Measurements from ENCODE around the gene CFAP54.

The CFAP54 gene

DNA sequence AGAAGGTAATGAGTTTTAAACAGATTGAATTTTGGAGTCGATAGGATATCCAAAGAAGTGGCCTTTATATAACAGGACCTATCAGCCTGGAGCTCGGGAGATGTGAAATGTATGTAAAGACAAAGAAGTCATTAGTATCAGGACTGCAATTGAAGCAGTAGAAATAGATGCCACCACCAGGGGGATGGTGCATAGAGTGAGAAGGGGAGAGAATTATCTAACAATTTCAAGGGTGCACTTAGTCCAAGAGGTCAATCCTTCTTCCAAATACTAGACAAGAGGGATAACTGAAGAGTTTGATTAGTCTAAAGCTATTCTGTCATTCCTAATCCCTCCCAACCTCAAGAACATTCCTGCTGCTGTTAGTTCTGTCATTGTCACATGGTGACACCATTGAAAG lies 127.8 kb downstream of the CFAP54 start:
- no peak for ATAC-seq
- no peak for TF ChIP-seq GLIS3 (CRISPR knock-in tag; IDR thresholded peaks at IDR 0.05)
- no peak for TF ChIP-seq TCF4 (CRISPR knock-in tag; IDR thresholded peaks at IDR 0.05; ENCODE audit: borderline replicate concordance)
- no peak for TF ChIP-seq ZNF70 (CRISPR knock-in tag; IDR thresholded peaks at IDR 0.05)
- TF ChIP-seq ZFP3 (CRISPR knock-in tag; IDR thresholded peaks at IDR 0.05), result no peak
- TF ChIP-seq ESRRG (CRISPR knock-in tag; IDR thresholded peaks at IDR 0.05), result no peak
- TF ChIP-seq, protein P1, sequence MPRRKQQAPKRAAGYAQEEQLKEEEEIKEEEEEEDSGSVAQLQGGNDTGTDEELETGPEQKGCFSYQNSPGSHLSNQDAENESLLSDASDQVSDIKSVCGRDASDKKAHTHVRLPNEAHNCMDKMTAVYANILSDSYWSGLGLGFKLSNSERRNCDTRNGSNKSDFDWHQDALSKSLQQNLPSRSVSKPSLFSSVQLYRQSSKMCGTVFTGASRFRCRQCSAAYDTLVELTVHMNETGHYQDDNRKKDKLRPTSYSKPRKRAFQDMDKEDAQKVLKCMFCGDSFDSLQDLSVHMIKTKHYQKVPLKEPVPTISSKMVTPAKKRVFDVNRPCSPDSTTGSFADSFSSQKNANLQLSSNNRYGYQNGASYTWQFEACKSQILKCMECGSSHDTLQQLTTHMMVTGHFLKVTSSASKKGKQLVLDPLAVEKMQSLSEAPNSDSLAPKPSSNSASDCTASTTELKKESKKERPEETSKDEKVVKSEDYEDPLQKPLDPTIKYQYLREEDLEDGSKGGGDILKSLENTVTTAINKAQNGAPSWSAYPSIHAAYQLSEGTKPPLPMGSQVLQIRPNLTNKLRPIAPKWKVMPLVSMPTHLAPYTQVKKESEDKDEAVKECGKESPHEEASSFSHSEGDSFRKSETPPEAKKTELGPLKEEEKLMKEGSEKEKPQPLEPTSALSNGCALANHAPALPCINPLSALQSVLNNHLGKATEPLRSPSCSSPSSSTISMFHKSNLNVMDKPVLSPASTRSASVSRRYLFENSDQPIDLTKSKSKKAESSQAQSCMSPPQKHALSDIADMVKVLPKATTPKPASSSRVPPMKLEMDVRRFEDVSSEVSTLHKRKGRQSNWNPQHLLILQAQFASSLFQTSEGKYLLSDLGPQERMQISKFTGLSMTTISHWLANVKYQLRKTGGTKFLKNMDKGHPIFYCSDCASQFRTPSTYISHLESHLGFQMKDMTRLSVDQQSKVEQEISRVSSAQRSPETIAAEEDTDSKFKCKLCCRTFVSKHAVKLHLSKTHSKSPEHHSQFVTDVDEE (CRISPR knock-in tag; IDR thresholded peaks at IDR 0.05), result no peak
- TF ChIP-seq ZFP30 (CRISPR knock-in tag; IDR thresholded peaks at IDR 0.05), result no peak
- TF ChIP-seq ZC3H10 (CRISPR knock-in tag; IDR thresholded peaks at IDR 0.05), result no peak
- TF ChIP-seq ISL1 (CRISPR knock-in tag; IDR thresholded peaks at IDR 0.05), result no peak
- no peak for TF ChIP-seq ARNTL (CRISPR knock-in tag; IDR thresholded peaks at IDR 0.05; ENCODE audit: borderline replicate concordance, low read depth)

DNA sequence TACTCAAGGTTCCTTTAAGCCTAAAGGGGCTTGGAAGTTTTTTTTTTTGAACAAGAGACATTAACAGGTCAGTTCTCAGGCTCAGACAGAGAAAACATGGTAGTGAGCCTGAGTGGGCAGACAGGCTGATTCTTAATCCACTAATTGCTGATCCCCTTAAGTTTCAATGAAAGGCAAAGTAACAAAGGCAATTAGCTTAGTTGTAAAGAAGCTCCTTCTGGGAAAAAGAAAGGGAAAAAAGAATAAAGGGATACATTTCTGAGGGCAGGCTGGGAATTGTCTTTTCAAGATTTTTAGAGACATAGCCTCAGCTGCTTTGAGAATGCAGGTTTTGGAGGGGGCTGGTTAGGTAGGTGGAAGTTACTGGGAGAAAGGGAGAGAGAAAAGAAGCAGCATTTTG lies 133.8 kb downstream of the CFAP54 start:
- TF ChIP-seq CSDC2 (CRISPR knock-in tag; IDR thresholded peaks at IDR 0.05) (no peak), ZNF8 (CRISPR knock-in tag; IDR thresholded peaks at IDR 0.05) (no peak), PPARA (CRISPR knock-in tag; IDR thresholded peaks at IDR 0.05; ENCODE audit: borderline replicate concordance) (no peak), RARB (CRISPR knock-in tag; IDR thresholded peaks at IDR 0.05) (no peak), ZFP3 (CRISPR knock-in tag; IDR thresholded peaks at IDR 0.05) (no peak), GLIS3 (CRISPR knock-in tag; IDR thresholded peaks at IDR 0.05) (no peak), ZC3H10 (CRISPR knock-in tag; IDR thresholded peaks at IDR 0.05) (no peak), ARNTL (CRISPR knock-in tag; IDR thresholded peaks at IDR 0.05; ENCODE audit: borderline replicate concordance, low read depth) (no peak), ZNF70 (CRISPR knock-in tag; IDR thresholded peaks at IDR 0.05) (no peak), ESRRG (CRISPR knock-in tag; IDR thresholded peaks at IDR 0.05) (no peak)
- TF ChIP-seq, protein P2, sequence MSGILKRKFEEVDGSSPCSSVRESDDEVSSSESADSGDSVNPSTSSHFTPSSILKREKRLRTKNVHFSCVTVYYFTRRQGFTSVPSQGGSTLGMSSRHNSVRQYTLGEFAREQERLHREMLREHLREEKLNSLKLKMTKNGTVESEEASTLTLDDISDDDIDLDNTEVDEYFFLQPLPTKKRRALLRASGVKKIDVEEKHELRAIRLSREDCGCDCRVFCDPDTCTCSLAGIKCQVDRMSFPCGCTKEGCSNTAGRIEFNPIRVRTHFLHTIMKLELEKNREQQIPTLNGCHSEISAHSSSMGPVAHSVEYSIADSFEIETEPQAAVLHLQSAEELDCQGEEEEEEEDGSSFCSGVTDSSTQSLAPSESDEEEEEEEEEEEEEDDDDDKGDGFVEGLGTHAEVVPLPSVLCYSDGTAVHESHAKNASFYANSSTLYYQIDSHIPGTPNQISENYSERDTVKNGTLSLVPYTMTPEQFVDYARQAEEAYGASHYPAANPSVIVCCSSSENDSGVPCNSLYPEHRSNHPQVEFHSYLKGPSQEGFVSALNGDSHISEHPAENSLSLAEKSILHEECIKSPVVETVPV (CRISPR knock-in tag; IDR thresholded peaks at IDR 0.05), result no peak
- TF ChIP-seq, protein P1 (CRISPR knock-in tag; IDR thresholded peaks at IDR 0.05), result no peak
- TF ChIP-seq, protein P3, sequence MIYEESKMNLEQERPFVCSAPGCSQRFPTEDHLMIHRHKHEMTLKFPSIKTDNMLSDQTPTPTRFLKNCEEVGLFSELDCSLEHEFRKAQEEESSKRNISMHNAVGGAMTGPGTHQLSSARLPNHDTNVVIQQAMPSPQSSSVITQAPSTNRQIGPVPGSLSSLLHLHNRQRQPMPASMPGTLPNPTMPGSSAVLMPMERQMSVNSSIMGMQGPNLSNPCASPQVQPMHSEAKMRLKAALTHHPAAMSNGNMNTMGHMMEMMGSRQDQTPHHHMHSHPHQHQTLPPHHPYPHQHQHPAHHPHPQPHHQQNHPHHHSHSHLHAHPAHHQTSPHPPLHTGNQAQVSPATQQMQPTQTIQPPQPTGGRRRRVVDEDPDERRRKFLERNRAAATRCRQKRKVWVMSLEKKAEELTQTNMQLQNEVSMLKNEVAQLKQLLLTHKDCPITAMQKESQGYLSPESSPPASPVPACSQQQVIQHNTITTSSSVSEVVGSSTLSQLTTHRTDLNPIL (CRISPR knock-in tag; IDR thresholded peaks at IDR 0.05; ENCODE audit: low read depth), result no peak
- TF ChIP-seq, protein P4, sequence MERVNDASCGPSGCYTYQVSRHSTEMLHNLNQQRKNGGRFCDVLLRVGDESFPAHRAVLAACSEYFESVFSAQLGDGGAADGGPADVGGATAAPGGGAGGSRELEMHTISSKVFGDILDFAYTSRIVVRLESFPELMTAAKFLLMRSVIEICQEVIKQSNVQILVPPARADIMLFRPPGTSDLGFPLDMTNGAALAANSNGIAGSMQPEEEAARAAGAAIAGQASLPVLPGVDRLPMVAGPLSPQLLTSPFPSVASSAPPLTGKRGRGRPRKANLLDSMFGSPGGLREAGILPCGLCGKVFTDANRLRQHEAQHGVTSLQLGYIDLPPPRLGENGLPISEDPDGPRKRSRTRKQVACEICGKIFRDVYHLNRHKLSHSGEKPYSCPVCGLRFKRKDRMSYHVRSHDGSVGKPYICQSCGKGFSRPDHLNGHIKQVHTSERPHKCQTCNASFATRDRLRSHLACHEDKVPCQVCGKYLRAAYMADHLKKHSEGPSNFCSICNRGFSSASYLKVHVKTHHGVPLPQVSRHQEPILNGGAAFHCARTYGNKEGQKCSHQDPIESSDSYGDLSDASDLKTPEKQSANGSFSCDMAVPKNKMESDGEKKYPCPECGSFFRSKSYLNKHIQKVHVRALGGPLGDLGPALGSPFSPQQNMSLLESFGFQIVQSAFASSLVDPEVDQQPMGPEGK (CRISPR knock-in tag; IDR thresholded peaks at IDR 0.05; ENCODE audit: borderline replicate concordance), result no peak
- TF ChIP-seq, protein P5, sequence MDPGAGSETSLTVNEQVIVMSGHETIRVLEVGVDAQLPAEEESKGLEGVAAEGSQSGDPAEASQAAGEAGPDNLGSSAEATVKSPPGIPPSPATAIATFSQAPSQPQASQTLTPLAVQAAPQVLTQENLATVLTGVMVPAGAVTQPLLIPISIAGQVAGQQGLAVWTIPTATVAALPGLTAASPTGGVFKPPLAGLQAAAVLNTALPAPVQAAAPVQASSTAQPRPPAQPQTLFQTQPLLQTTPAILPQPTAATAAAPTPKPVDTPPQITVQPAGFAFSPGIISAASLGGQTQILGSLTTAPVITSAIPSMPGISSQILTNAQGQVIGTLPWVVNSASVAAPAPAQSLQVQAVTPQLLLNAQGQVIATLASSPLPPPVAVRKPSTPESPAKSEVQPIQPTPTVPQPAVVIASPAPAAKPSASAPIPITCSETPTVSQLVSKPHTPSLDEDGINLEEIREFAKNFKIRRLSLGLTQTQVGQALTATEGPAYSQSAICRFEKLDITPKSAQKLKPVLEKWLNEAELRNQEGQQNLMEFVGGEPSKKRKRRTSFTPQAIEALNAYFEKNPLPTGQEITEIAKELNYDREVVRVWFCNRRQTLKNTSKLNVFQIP (CRISPR knock-in tag; IDR thresholded peaks at IDR 0.05; ENCODE audit: borderline replicate concordance, low read depth), result no peak
- no peak for ATAC-seq

Measured in SK-N-SH treated with all-trans-retinoic acid at 6 μM for 48 hours (cell line).